ENCODE data around the gene TSPAN5. TPM values are rescaled to one million over a fixed set of nuclear protein-coding genes. Genes with fewer than 3 reads are reported as not detected.
A peak's percentile ranks its signal among the peaks of the same experiment; 100 is the strongest.

Gene TSPAN5
- total and polyA plus RNA-seq, 7 experiments from 2014 or later, result 3.3 to 31.6 (median 7.8) TPM

GRCh38 chr4:98615991-98616390 lies 42.4 kb downstream of the TSPAN5 start:
- H3K4me1 ChIP-seq (ENCODE audit: control insufficient read depth in 2 of 2, insufficient read depth in 2 of 2, low read length in 2 of 2), result no peaks in the 10 kb centered on the region
- DNase-seq, result no peak
- no peak overlapping the region for H3K4me3 ChIP-seq (ENCODE audit: low read length)
- Mint-ChIP-seq H3K4me1 (peaks cover 20 to 59% (median 43%) of the 10 kb centered on the region in 7 donors), H3K4me3 (no peak overlapping the region), H3K36me3 (peaks cover 0 to 3% (median 2%) of the 10 kb centered on the region in 5 donors), H3K27ac (no peak overlapping the region), H3K9me3 (peaks cover 0 to 1% (median 0%) of the 10 kb centered on the region in 11 donors), H3K27me3 (no peaks in the 10 kb centered on the region)
- POLR2A ChIA-PET, result no interaction called here
- CTCF ChIA-PET, result no interaction called here
- intact Hi-C loops (cut with micrococcal nuclease), result no loop called here
- no peak overlapping the region for H3K27ac ChIP-seq (ENCODE audit: low read depth, low read length)
- H3K27me3 ChIP-seq (ENCODE audit: control insufficient read depth in 2 of 2, insufficient read depth in 2 of 2, low read length in 2 of 2), result no peaks in the 10 kb centered on the region
- H3K9me3 ChIP-seq (ENCODE audit: control insufficient read depth in 2 of 3, low read length in 3 of 3), result no peaks in the 10 kb centered on the region
- no peaks in the 10 kb centered on the region for H3K36me3 ChIP-seq (ENCODE audit: control insufficient read depth in 2 of 3, insufficient read depth in 3 of 3, low read length in 3 of 3)
- no peak for ATAC-seq

GRCh38 chr4:98614662-98615061 lies 43.7 kb downstream of the TSPAN5 start:
- Histone ChIP-seq H3K9me3 (ENCODE audit: control insufficient read depth in 2 of 3, low read length in 3 of 3) (no peaks in the 10 kb centered on the region), H3K4me3 (ENCODE audit: low read length) (no peak overlapping the region), H3K27me3 (ENCODE audit: control insufficient read depth in 2 of 2, insufficient read depth in 2 of 2, low read length in 2 of 2) (no peaks in the 10 kb centered on the region), H3K4me1 (ENCODE audit: control insufficient read depth in 2 of 2, insufficient read depth in 2 of 2, low read length in 2 of 2) (no peaks in the 10 kb centered on the region), H3K27ac (ENCODE audit: low read depth, low read length) (no peak overlapping the region), H3K36me3 (ENCODE audit: control insufficient read depth in 2 of 3, insufficient read depth in 3 of 3, low read length in 3 of 3) (no peaks in the 10 kb centered on the region)
- Mint-ChIP-seq H3K9me3 (peaks cover 0 to 1% (median 0%) of the 10 kb centered on the region in 11 donors), H3K4me1 (peaks cover 17 to 59% (median 40%) of the 10 kb centered on the region in 7 donors), H3K27me3 (no peaks in the 10 kb centered on the region), H3K36me3 (peaks cover 0 to 3% (median 0%) of the 10 kb centered on the region in 5 donors), H3K4me3 (no peak overlapping the region), H3K27ac (no peak overlapping the region)
- POLR2A ChIA-PET, result no interaction called here
- intact Hi-C loops (cut with micrococcal nuclease), result loop anchor here in 1 of 2 donors (1.0 kb wide), 1 partner anchor 46 kb away; no protein-coding TSS in a partner anchor
- CTCF ChIA-PET, result no interaction called here
- DNase-seq (no peak), ATAC-seq (no peak)

GRCh38 chr4:98614094-98614493 lies 44.3 kb downstream of the TSPAN5 start:
- Mint-ChIP-seq H3K27me3 (no peaks in the 10 kb centered on the region), H3K4me1 (peaks cover 19 to 64% (median 45%) of the 10 kb centered on the region in 7 donors), H3K36me3 (peaks cover 0 to 3% (median 0%) of the 10 kb centered on the region in 5 donors), H3K27ac (peak overlapping the region in 3 of 9 donors; percentile 21 to 74 (median 40)), H3K4me3 (no peak overlapping the region), H3K9me3 (peaks cover 0 to 1% (median 0%) of the 10 kb centered on the region in 11 donors)
- POLR2A ChIA-PET, result no interaction called here
- no peaks in the 10 kb centered on the region for H3K27me3 ChIP-seq (ENCODE audit: control insufficient read depth in 2 of 2, insufficient read depth in 2 of 2, low read length in 2 of 2)
- H3K4me1 ChIP-seq (ENCODE audit: control insufficient read depth in 2 of 2, insufficient read depth in 2 of 2, low read length in 2 of 2), result no peaks in the 10 kb centered on the region
- ATAC-seq (no peak), DNase-seq (no peak)
- no peaks in the 10 kb centered on the region for H3K9me3 ChIP-seq (ENCODE audit: control insufficient read depth in 2 of 3, low read length in 3 of 3)
- CTCF ChIA-PET, result no interaction called here
- intact Hi-C loops (cut with micrococcal nuclease), result loop anchor here in 1 of 2 donors (1.0 kb wide), 1 partner anchor 46 kb away; no protein-coding TSS in a partner anchor
- H3K4me3 ChIP-seq (ENCODE audit: low read length), result no peak overlapping the region
- H3K36me3 ChIP-seq (ENCODE audit: control insufficient read depth in 2 of 3, insufficient read depth in 3 of 3, low read length in 3 of 3), result no peaks in the 10 kb centered on the region
- H3K27ac ChIP-seq (ENCODE audit: low read depth, low read length), result no peak overlapping the region

- no peaks in the 10 kb centered on the region for H3K9me3 ChIP-seq (ENCODE audit: control insufficient read depth in 2 of 3, low read length in 3 of 3)
- DNase-seq (no peak), ATAC-seq (no peak)
- H3K4me3 ChIP-seq (ENCODE audit: low read length), result no peak overlapping the region
- H3K4me1 Mint-ChIP-seq, result peaks cover 23 to 68% (median 51%) of the 10 kb centered on the region in 7 donors
- H3K27ac Mint-ChIP-seq, result peak overlapping the region in 4 of 9 donors; percentile 18 to 74 (median 30)
- no peaks in the 10 kb centered on the region for H3K27me3 Mint-ChIP-seq
- H3K4me3 Mint-ChIP-seq, result peak overlapping the region in 1 of 10 donors; percentile 48
- H3K27me3 ChIP-seq (ENCODE audit: control insufficient read depth in 2 of 2, insufficient read depth in 2 of 2, low read length in 2 of 2), result no peaks in the 10 kb centered on the region
- POLR2A ChIA-PET, result no interaction called here
- no peak overlapping the region for H3K27ac ChIP-seq (ENCODE audit: low read depth, low read length)
- CTCF ChIA-PET, result no interaction called here
- H3K4me1 ChIP-seq (ENCODE audit: control insufficient read depth in 2 of 2, insufficient read depth in 2 of 2, low read length in 2 of 2), result peaks cover 0 to 4% of the 10 kb centered on the region in 2 donors
- peaks cover 0 to 3% (median 0%) of the 10 kb centered on the region in 5 donors for H3K36me3 Mint-ChIP-seq
- intact Hi-C loops (cut with micrococcal nuclease), result loop anchor here in 1 of 2 donors (1.0 kb wide), 1 partner anchor 45 kb away; no protein-coding TSS in a partner anchor
- peaks cover 0 to 1% (median 0%) of the 10 kb centered on the region in 11 donors for H3K9me3 Mint-ChIP-seq
- no peaks in the 10 kb centered on the region for H3K36me3 ChIP-seq (ENCODE audit: control insufficient read depth in 2 of 3, insufficient read depth in 3 of 3, low read length in 3 of 3)
Measured at GRCh38 chr4:98613453-98614075, 44.8 kb downstream of the TSPAN5 start.

GRCh38 chr4:98612318-98613250 lies 45.8 kb downstream of the TSPAN5 start:
- intact Hi-C loops (cut with micrococcal nuclease), result no loop called here
- H3K9me3 Mint-ChIP-seq, result peaks cover 0 to 1% (median 0%) of the 10 kb centered on the region in 11 donors
- H3K4me1 ChIP-seq (ENCODE audit: control insufficient read depth in 2 of 2, insufficient read depth in 2 of 2, low read length in 2 of 2), result peaks cover 4 to 7% of the 10 kb centered on the region in 2 donors
- H3K36me3 Mint-ChIP-seq, result peaks cover 0 to 3% (median 0%) of the 10 kb centered on the region in 5 donors
- peak overlapping the region in 6 of 10 donors; percentile 25 to 56 (median 44) for H3K4me3 Mint-ChIP-seq
- ChIA-PET CTCF (no interaction called here), POLR2A (no interaction called here)
- H3K36me3 ChIP-seq (ENCODE audit: control insufficient read depth in 2 of 3, insufficient read depth in 3 of 3, low read length in 3 of 3), result no peaks in the 10 kb centered on the region
- H3K27ac Mint-ChIP-seq, result peak overlapping the region in 7 of 9 donors; percentile 3 to 62 (median 28)
- H3K27me3 Mint-ChIP-seq, result no peaks in the 10 kb centered on the region
- no peaks in the 10 kb centered on the region for H3K9me3 ChIP-seq (ENCODE audit: control insufficient read depth in 2 of 3, low read length in 3 of 3)
- DNase-seq, result no peak
- H3K27me3 ChIP-seq (ENCODE audit: control insufficient read depth in 2 of 2, insufficient read depth in 2 of 2, low read length in 2 of 2), result no peaks in the 10 kb centered on the region
- ATAC-seq, result no peak
- H3K4me1 Mint-ChIP-seq, result peaks cover 26 to 64% (median 54%) of the 10 kb centered on the region in 7 donors
- no peak overlapping the region for H3K4me3 ChIP-seq (ENCODE audit: low read length)
- H3K27ac ChIP-seq (ENCODE audit: low read depth, low read length), result no peak overlapping the region

GRCh38 chr4:98611677-98612317 lies 46.6 kb downstream of the TSPAN5 start:
- intact Hi-C loops (cut with micrococcal nuclease), result no loop called here
- CTCF ChIA-PET, result no interaction called here
- peak overlapping the region in 2 of 9 donors; percentile 43 to 53 for H3K27ac Mint-ChIP-seq

More at GRCh38 chr4:98611677-98612317, 46.6 kb downstream of the TSPAN5 start:
- POLR2A ChIA-PET, result no interaction called here
- Histone ChIP-seq H3K27ac (ENCODE audit: low read depth, low read length) (no peak overlapping the region), H3K9me3 (ENCODE audit: control insufficient read depth in 2 of 3, low read length in 3 of 3) (no peaks in the 10 kb centered on the region), H3K4me3 (ENCODE audit: low read length) (no peak overlapping the region), H3K27me3 (ENCODE audit: control insufficient read depth in 2 of 2, insufficient read depth in 2 of 2, low read length in 2 of 2) (no peaks in the 10 kb centered on the region), H3K4me1 (ENCODE audit: control insufficient read depth in 2 of 2, insufficient read depth in 2 of 2, low read length in 2 of 2) (peaks cover 4 to 7% of the 10 kb centered on the region in 2 donors), H3K36me3 (ENCODE audit: control insufficient read depth in 2 of 3, insufficient read depth in 3 of 3, low read length in 3 of 3) (no peaks in the 10 kb centered on the region)
- Mint-ChIP-seq H3K27me3 (no peaks in the 10 kb centered on the region), H3K9me3 (peaks cover 0 to 1% (median 0%) of the 10 kb centered on the region in 11 donors), H3K4me1 (peaks cover 26 to 63% (median 52%) of the 10 kb centered on the region in 7 donors), H3K36me3 (peaks cover 0 to 3% (median 0%) of the 10 kb centered on the region in 5 donors), H3K4me3 (peak overlapping the region in 1 of 10 donors; percentile 48)
- ATAC-seq, result no peak
- DNase-seq, result no peak
